ENCODE results near the gene IFNA1.
"Not testable (repeated sequence)": the region's sequence is repeated elsewhere in the genome, so short reads cannot be mapped to it uniquely, and the experiment has no call there.

The IFNA1 gene

DNA sequence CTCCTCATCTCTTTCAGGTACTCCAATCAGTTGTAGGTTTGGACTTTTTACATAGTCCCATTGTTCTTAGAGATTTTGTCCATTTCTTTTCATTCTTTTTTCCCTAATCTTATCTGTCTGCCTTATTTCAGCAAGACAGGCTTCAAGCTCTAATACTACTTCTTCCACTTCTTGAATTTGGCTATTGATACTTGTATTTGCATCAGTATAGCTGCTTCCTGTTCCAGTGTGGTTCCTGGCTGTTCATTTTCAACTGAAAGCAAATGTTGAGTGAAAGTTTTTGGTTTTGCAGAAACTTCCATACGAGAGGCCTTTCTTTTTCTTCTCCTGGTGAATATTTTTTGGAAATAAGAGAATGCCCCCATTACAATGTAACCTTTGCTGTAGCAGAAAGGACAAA lies 12.0 kb upstream of the IFNA1 start:
- FAIRE-seq (no peak), DNase-seq (ENCODE audit: insufficient read length, low spot score) (no peak)
- TF ChIP-seq, protein P1, sequence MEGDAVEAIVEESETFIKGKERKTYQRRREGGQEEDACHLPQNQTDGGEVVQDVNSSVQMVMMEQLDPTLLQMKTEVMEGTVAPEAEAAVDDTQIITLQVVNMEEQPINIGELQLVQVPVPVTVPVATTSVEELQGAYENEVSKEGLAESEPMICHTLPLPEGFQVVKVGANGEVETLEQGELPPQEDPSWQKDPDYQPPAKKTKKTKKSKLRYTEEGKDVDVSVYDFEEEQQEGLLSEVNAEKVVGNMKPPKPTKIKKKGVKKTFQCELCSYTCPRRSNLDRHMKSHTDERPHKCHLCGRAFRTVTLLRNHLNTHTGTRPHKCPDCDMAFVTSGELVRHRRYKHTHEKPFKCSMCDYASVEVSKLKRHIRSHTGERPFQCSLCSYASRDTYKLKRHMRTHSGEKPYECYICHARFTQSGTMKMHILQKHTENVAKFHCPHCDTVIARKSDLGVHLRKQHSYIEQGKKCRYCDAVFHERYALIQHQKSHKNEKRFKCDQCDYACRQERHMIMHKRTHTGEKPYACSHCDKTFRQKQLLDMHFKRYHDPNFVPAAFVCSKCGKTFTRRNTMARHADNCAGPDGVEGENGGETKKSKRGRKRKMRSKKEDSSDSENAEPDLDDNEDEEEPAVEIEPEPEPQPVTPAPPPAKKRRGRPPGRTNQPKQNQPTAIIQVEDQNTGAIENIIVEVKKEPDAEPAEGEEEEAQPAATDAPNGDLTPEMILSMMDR (IDR thresholded peaks at IDR 0.05; ENCODE audit: insufficient read depth, missing control alignments): no peak

DNA sequence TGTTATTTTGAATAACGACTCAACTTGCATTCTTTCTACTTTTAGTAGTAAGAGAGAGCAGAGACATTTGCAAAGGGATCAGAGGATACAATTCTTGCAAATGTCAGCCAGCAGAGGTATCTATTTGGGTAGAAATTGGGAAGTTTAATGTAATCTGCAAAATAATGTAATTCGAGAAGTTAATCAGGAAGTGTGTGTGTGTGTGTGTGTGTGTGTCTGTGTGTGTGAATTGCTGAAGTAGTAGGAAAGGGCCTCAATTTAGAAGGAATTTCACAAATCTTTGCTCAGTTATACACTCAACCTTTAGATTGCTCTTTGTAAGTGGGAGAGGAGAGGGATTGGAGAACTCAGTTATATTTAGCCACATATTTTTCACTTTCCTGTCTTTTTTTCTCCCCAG lies 11.0 kb upstream of the IFNA1 start:
- DNase-seq (ENCODE audit: insufficient read length, low spot score): no peak
- no peak for FAIRE-seq
- TF ChIP-seq, protein P1 (IDR thresholded peaks at IDR 0.05; ENCODE audit: insufficient read depth, missing control alignments): no peak

DNA sequence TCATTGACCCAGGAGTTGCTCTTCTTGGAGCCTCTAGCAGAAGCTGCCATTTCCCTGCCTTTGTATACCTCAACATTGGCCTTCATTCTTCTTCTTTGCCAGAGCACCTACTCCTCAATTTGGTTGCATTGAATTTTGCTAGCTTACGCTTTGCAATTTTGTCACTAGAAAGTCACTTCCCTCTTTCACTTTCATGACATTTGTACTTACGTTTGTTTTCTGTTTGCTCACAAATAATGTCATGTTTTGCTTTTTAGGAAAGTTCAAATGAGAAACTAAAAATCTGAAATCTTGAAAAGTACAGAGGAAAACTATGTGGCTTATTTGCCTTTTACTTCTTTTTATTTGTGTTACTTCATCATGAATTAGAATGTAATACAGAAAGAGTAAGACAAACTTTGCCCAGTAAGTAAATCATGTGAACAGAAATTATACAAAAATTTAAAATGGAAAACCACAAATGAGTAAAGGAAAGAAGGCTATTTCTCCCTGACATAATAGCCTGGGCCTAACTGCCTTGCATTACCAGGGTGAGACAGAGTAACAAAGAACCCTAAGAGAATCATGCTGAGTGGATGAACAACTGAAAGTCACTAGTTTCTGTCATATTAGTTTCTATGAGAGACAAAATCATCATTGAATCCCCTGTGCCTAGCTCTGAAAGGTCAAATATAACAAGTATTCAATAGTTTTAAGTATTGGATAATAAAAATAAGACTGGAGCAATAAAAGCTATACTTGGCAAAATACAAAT lies 7.4 kb upstream of the IFNA1 start:
- DNase-seq (ENCODE audit: insufficient read length, low spot score): no peak
- TF ChIP-seq, protein P1 (IDR thresholded peaks at IDR 0.05; ENCODE audit: insufficient read depth, missing control alignments): no peak
- no peak for FAIRE-seq

DNA sequence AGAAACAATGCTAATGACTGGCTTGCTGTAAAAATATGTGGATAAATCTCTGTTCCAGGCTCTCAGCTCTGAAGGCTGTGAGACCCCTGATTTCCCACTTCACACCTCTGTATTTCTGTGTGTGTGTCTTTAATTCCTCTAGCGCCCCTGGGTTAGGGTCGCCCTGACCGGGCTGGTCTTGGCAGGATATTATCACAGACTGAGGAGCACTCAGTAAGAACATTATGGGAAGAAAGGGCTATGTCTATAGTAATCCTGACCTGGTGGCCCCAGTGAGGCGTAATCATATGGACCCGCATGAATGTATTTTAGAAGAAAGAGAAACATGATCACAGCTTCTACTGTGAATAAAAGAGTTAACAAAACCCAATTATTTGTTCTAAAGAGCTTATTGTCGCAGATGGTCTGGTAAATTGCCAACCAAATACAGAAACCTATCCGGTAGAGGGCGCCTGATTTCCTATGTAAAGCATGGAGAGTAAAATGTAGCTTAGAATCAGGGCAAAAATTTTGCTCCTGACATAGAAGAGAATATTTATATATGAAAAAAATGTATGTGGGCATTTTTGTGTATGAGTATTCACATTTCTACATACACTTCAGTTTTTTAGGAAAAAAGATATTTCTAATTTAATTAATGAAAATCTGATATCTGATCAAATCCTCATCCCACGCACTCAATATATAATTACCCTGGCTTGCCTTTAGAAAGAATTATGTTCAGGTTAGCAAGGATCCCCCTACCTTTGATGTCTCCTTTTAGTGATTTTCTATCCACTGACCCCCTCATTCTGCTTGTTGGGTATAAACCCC lies 5.8 kb upstream of the IFNA1 start:
- FAIRE-seq: no peak
- TF ChIP-seq, protein P1 (IDR thresholded peaks at IDR 0.05; ENCODE audit: insufficient read depth, missing control alignments): peak; percentile 76
- DNase-seq (ENCODE audit: insufficient read length, low spot score): no peak

DNA sequence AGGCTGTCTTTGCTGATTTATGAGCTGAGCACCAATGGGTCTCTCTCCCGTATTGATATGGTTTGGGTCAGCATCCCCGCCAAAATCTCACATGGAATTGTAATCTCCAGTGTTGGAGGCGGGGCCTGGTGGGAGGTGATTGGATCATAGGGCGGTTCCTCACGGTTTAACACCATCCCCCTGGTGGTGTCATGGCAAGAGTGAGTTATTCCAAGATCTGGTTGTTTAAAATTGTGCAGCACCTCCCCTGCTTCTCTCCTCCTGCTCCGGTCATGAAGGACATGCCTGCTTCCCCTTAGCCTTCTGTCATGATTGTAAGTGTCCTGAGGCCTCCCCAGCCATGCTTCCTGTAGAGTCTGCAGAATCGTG lies 5.2 kb upstream of the IFNA1 start:
- not testable (repeated sequence) for FAIRE-seq; DNase-seq (ENCODE audit: insufficient read length, low spot score)

DNA sequence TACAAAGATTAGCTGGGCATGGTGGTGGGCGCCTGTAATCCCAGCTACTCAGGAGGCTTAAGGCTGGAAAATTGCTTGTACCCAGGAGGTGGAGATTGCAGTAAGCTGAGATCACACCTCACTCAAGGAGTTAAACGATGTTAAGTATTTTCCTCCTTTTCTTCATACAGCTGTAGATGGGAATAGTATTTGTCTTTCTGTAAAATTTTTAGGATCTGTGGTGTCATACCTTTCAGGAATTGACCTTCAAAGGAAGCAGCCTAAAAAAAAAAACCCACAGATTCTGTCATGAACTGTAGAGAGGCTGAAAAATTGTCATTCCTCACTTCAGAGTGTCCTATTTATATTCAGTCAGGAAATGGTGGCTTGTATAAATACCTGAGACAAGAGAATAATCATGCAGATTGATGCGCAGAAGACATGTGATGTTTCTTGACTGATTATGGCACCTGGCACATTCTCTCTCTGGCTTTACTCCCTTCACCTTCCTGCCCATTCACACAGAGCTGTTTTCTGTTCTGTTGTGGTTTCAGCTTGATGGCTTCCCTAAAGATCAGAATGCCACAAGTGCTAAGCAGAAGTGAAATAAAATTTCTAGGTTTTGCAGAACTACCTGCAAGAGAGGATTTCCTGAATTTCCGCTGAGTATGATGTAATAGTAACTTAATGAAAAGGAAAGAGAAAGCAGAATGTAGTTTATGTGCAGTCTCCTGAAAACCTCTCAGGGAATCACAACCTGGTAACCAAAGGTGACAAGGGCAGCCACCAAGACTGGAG lies 3.8 kb downstream of the IFNA1 start:
- TF ChIP-seq, protein P1 (IDR thresholded peaks at IDR 0.05; ENCODE audit: insufficient read depth, missing control alignments): no peak
- FAIRE-seq: no peak
- no peak for DNase-seq (ENCODE audit: insufficient read length, low spot score)

DNA sequence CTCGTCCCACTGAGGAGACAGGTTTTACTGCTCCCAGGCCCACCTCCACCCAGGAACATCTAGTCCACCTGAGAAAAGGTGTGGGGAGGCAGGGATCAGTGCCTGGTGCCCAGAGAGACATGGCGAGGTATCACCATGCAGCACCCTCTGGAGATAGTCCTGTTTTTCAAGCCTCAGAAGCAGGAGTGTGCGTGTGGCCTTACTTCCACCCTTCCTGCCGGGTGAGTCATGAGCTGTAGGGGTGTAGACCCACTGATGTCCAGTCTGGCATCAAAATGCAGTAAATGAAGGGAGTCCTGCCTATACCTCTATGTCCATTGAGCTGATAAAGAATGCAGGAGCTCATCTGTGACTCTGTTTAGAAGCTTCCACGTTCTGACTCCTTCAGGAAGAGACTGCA lies 9.1 kb downstream of the IFNA1 start:
- DNase-seq (ENCODE audit: insufficient read length, low spot score); FAIRE-seq: not testable (repeated sequence)

Measured in D721Med (cell line).